Measurements from ENCODE around the gene NAA20.
"Not testable (repeated sequence)": the region's sequence is repeated elsewhere in the genome, so short reads cannot be mapped to it uniquely, and the experiment has no call there.

Gene NAA20

DNA sequence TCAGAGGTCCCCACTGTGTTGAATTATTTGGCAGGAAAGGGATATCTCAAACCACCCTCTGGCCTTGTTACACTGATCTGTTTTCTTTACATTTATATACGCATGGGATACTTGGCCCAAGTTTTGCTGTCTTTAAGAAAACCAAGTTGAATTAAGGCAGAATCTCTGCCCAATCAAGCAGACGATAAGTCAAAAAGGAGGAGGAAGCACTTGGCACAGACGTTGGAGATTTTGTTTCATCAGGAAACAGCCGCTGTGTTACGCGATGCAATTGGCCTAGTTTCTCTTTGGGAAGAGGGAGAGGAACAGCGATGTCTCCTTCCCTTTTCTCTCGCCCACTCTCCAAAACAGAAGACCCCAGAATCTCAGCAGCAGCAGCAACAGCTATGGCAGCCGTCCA lies 20.2 kb upstream of the NAA20 start:
- Mint-ChIP-seq H3K27me3 (ENCODE audit: low read depth) (peaks cover 17% of the 10 kb centered on the region), H3K4me3 (no peak overlapping the region), H3K36me3 (ENCODE audit: low read depth) (no peaks in the 10 kb centered on the region), H3K4me1 (ENCODE audit: low read depth) (no peaks in the 10 kb centered on the region), H3K27ac (no peak overlapping the region), H3K9me3 (no peaks in the 10 kb centered on the region)
- DNase-seq (ENCODE audit: low spot score) = no peak

- DNase-seq (ENCODE audit: low spot score) = no peak
- Mint-ChIP-seq H3K36me3 (ENCODE audit: low read depth) (no peaks in the 10 kb centered on the region), H3K27ac (no peak overlapping the region), H3K9me3 (no peaks in the 10 kb centered on the region), H3K27me3 (ENCODE audit: low read depth) (peaks cover 35% of the 10 kb centered on the region), H3K4me3 (no peak overlapping the region), H3K4me1 (ENCODE audit: low read depth) (peaks cover 11% of the 10 kb centered on the region)
Measured at GRCh38 chr20:19998990-19999705, 18.0 kb upstream of the NAA20 start.

- Mint-ChIP-seq H3K27me3 (ENCODE audit: low read depth) (peaks cover 34% of the 10 kb centered on the region), H3K9me3 (no peaks in the 10 kb centered on the region), H3K4me3 (no peak overlapping the region), H3K4me1 (ENCODE audit: low read depth) (peaks cover 11% of the 10 kb centered on the region), H3K27ac (no peak overlapping the region), H3K36me3 (ENCODE audit: low read depth) (no peaks in the 10 kb centered on the region)
- no peak for DNase-seq (ENCODE audit: low spot score)
Measured at GRCh38 chr20:20000211-20000968, 16.8 kb upstream of the NAA20 start.

DNA sequence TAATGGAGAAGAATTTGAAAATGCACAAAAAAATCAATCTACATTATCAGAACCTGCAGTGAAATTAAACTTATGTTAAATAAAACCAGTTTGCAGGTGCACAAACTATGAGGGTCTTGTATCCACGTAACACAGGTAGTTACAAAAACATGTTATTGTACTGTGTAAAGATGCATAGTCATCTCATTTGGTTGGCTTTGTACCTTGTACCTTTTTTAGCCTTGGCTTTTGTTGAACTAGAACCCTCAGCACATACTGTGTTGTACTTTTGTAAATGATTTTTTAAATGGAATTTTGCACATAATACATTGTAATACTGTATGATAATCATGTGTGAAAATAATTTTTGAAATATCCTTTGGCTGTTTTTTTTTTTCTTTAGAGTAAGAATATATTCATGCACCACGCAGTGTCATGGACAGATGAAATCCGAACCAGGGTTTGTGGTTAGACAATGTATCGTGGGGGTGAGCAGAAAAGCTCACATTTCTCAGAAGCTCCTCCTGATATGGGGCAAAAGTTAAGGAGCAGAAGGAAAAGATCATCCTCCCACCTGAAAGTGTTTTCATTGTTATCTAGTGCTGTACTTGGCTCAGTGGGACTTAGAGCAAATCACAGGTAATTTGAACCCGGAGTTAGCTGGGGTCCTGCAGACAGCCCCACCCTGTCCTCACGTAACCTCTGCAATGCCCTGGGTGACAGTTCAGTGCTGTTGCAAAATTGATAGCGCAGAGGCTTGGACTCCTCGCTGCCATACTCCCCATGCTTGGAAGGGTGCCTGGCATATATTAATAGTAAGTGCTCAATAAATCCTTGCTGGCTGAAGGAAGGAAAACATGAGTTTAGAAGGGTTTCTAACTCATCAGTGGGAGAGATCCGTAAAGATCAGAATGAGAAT lies 14.8 kb upstream of the NAA20 start:
- H3K27me3 Mint-ChIP-seq (ENCODE audit: low read depth) = peaks cover 33% of the 10 kb centered on the region
- peaks cover 11% of the 10 kb centered on the region for H3K4me1 Mint-ChIP-seq (ENCODE audit: low read depth)
- no peaks in the 10 kb centered on the region for H3K36me3 Mint-ChIP-seq (ENCODE audit: low read depth)
- H3K4me3 Mint-ChIP-seq = no peak overlapping the region
- no peak for DNase-seq (ENCODE audit: low spot score)
- H3K27ac Mint-ChIP-seq = no peak overlapping the region
- H3K9me3 Mint-ChIP-seq = no peaks in the 10 kb centered on the region

- peak; percentile 9 for DNase-seq (ENCODE audit: low spot score)
- H3K36me3 Mint-ChIP-seq (ENCODE audit: low read depth) = no peaks in the 10 kb centered on the region
- H3K4me3 Mint-ChIP-seq = peak overlapping the region; percentile 52
- no peak overlapping the region for H3K27ac Mint-ChIP-seq
- peaks cover 33% of the 10 kb centered on the region for H3K27me3 Mint-ChIP-seq (ENCODE audit: low read depth)
- H3K9me3 Mint-ChIP-seq = no peaks in the 10 kb centered on the region
- H3K4me1 Mint-ChIP-seq (ENCODE audit: low read depth) = peaks cover 11% of the 10 kb centered on the region
Measured at GRCh38 chr20:20003031-20003954, 13.9 kb upstream of the NAA20 start.

- not testable (repeated sequence) for H3K27ac Mint-ChIP-seq; H3K9me3 Mint-ChIP-seq; H3K36me3 Mint-ChIP-seq (ENCODE audit: low read depth); DNase-seq (ENCODE audit: low spot score)
- peak overlapping the region; percentile 52 for H3K4me3 Mint-ChIP-seq
- peaks cover 11% of the 10 kb centered on the region for H3K4me1 Mint-ChIP-seq (ENCODE audit: low read depth)
- H3K27me3 Mint-ChIP-seq (ENCODE audit: low read depth) = peaks cover 33% of the 10 kb centered on the region
Measured at GRCh38 chr20:20003955-20004322, 13.2 kb upstream of the NAA20 start.

DNA sequence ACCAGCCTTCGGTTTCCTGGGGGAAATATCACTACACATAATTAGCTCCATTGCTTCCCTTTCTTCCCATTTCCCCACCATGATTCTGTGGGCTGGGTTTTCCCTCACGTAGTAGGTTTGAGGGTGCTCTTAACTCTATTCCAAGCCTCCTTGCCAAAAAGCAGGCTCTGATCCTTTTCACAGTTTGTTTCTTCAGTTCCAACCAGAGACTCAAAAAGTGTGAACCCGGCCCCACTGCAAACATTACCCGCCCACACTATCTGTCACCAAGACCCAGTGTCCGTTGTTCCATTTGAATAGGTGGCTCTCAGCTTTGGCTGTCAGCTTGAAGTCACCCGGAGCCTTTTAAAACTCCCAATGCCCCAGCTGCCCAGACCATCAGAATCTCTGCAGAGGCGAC lies 11.8 kb upstream of the NAA20 start:
- no peak overlapping the region for H3K4me3 Mint-ChIP-seq
- no peaks in the 10 kb centered on the region for H3K36me3 Mint-ChIP-seq (ENCODE audit: low read depth)
- DNase-seq (ENCODE audit: low spot score) = no peak
- no peaks in the 10 kb centered on the region for H3K9me3 Mint-ChIP-seq
- no peak overlapping the region for H3K27ac Mint-ChIP-seq
- peaks cover 11% of the 10 kb centered on the region for H3K4me1 Mint-ChIP-seq (ENCODE audit: low read depth)
- peaks cover 34% of the 10 kb centered on the region for H3K27me3 Mint-ChIP-seq (ENCODE audit: low read depth)

GRCh38 chr20:20009784-20010253 lies 7.3 kb upstream of the NAA20 start:
- no peak overlapping the region for H3K27ac Mint-ChIP-seq
- H3K27me3 Mint-ChIP-seq (ENCODE audit: low read depth) = peaks cover 4% of the 10 kb centered on the region
- H3K9me3 Mint-ChIP-seq = no peaks in the 10 kb centered on the region
- H3K4me3 Mint-ChIP-seq = no peak overlapping the region
- no peaks in the 10 kb centered on the region for H3K36me3 Mint-ChIP-seq (ENCODE audit: low read depth)
- no peak for DNase-seq (ENCODE audit: low spot score)
- H3K4me1 Mint-ChIP-seq (ENCODE audit: low read depth) = no peaks in the 10 kb centered on the region

- Mint-ChIP-seq H3K36me3 (ENCODE audit: low read depth) (no peaks in the 10 kb centered on the region), H3K4me1 (ENCODE audit: low read depth) (no peaks in the 10 kb centered on the region)
- DNase-seq (ENCODE audit: low spot score) = no peak
Measured at GRCh38 chr20:20010639-20011500, 6.3 kb upstream of the NAA20 start.

DNA sequence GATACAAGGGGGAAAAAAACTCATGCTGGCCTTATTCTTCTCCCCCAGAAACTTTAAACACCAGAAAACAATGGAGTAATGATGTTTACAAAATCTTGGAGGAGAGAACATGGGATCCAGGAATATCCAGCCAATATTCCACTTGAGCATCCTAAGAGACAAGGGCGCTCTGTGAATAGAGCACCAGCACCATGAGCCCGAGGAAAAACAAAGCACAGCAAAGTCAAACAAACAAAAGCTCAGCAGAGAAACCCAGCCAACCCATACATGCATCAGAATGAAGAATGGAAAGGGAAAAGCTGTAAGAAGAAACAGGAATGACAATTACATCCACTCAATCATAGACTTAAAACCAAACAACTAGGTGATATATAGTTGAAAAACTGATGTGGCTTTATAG lies 4.6 kb upstream of the NAA20 start:
- Mint-ChIP-seq H3K27ac (no peak overlapping the region), H3K36me3 (ENCODE audit: low read depth) (no peaks in the 10 kb centered on the region), H3K27me3 (ENCODE audit: low read depth) (peaks cover 4% of the 10 kb centered on the region)

More at GRCh38 chr20:20010639-20011500, 6.3 kb upstream of the NAA20 start:
- no peak overlapping the region for H3K27ac Mint-ChIP-seq
- H3K4me3 Mint-ChIP-seq = no peak overlapping the region
- H3K9me3 Mint-ChIP-seq = no peaks in the 10 kb centered on the region
- peaks cover 4% of the 10 kb centered on the region for H3K27me3 Mint-ChIP-seq (ENCODE audit: low read depth)

GRCh38 chr20:20014659-20015058 lies 2.5 kb upstream of the NAA20 start:
- DNase-seq (ENCODE audit: low spot score) = no peak
- peaks cover 19% of the 10 kb centered on the region for H3K4me1 Mint-ChIP-seq (ENCODE audit: low read depth)
- no peak overlapping the region for H3K27ac Mint-ChIP-seq
- H3K9me3 Mint-ChIP-seq = no peaks in the 10 kb centered on the region
- no peak overlapping the region for H3K4me3 Mint-ChIP-seq
- H3K27me3 Mint-ChIP-seq (ENCODE audit: low read depth) = peaks cover 4% of the 10 kb centered on the region
- H3K36me3 Mint-ChIP-seq (ENCODE audit: low read depth) = peaks cover 8% of the 10 kb centered on the region

More for the DNA sequence above, 4.6 kb upstream of the NAA20 start:
- H3K4me3 Mint-ChIP-seq = no peak overlapping the region
- no peaks in the 10 kb centered on the region for H3K9me3 Mint-ChIP-seq
- no peak for DNase-seq (ENCODE audit: low spot score)
- peaks cover 6% of the 10 kb centered on the region for H3K4me1 Mint-ChIP-seq (ENCODE audit: low read depth)

GRCh38 chr20:20017844-20018185 lies 653 bp downstream of the NAA20 start:
- Mint-ChIP-seq H3K4me3 (peak overlapping the region; percentile 92), H3K4me1 (ENCODE audit: low read depth) (peaks cover 44% of the 10 kb centered on the region), H3K9me3 (no peaks in the 10 kb centered on the region), H3K27ac (peak overlapping the region; percentile 79), H3K27me3 (ENCODE audit: low read depth) (no peaks in the 10 kb centered on the region), H3K36me3 (ENCODE audit: low read depth) (peaks cover 9% of the 10 kb centered on the region)
- DNase-seq (ENCODE audit: low spot score) = no peak
